Mammary epithelial cell (primary cell): ENCODE data around the gene ENKUR.

Experiments used
- CTCF ChIP-seq, 2 donors: IDR thresholded peaks in 1 of 2; conservative IDR thresholded peaks in 1 of 2; 2 replicates each; pipeline ENCODE4 v1.5.1; 2011 to 2012; ENCODE audit warnings: inconsistent platforms in 2 of 2, low read length in 2 of 2, mild to moderate bottlenecking in 2 of 2, control low read depth in 1 of 2, low read depth in 1 of 2; ENCODE audit not compliant: insufficient read depth in 1 of 2; ENCODE audit errors: extremely low read depth in 1 of 2
- EZH2 ChIP-seq: IDR thresholded peaks from 2 replicates; pipeline ENCODE4 v1.6.1; 2012; ENCODE audit warnings: low read length, inconsistent platforms, borderline replicate concordance

DNA sequence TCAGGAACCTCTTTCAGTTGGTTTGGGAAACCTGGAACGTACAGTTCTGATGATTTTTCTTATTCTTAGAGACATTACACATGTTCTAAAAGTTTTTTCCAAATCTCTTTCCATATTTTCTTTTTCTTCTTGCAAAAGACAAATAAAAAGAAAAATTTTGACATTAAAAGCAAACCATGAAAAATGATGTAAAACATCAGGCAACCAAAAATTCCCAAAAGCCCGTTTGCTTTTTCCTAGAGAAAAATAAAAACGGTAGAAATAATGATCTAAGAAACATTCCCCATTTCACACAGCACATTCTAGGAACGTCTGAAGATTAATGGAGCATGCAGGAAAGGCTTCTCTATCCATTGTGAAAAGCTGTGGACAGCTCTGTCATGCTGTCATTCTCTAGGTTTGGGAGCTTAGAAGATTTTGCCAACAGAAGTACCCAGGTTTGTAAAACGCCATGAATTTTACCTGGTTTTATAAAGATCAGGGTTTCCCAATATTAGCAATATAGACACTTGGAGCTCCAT is 52.4 kb downstream of the ENKUR start:
- TF ChIP-seq CTCF (conservative IDR thresholded peaks at IDR 0.05 in 1 of 2, IDR thresholded peaks at IDR 0.05 in 1 of 2; ENCODE audit: extremely low read depth in 1 of 2, insufficient read depth in 1 of 2, low read depth in 1 of 2, low read length in 2 of 2) = no peak
- TF ChIP-seq EZH2 = no peak
